Retinal pigment epithelial cell (primary cell): Measurements from ENCODE around the gene HDAC6.

Source experiments
- DNase-seq: peaks from one replicate; pipeline ENCODE4 v3.0.0-alpha.2; 2010; ENCODE audit warnings: low read depth
- H3K4me3 ChIP-seq: 2 replicates; pipeline ENCODE4 v1.5.1; 2011; ENCODE audit warnings: mild to moderate bottlenecking, low read length, control low read depth, moderate library complexity
- TF ChIP-seq, protein P1 (sequence below): conservative IDR thresholded peaks from 2 replicates; pipeline ENCODE4 v1.5.1; 2011; ENCODE audit warnings: low read depth, low read length, control low read depth, inconsistent platforms

The HDAC6 gene

GRCh38 chrX:48794911-48795515 lies 6.9 kb upstream of the HDAC6 start:
- DNase-seq, result peak; percentile 48
- H3K4me3 ChIP-seq, result no peak overlapping the region
- TF ChIP-seq, protein P1, sequence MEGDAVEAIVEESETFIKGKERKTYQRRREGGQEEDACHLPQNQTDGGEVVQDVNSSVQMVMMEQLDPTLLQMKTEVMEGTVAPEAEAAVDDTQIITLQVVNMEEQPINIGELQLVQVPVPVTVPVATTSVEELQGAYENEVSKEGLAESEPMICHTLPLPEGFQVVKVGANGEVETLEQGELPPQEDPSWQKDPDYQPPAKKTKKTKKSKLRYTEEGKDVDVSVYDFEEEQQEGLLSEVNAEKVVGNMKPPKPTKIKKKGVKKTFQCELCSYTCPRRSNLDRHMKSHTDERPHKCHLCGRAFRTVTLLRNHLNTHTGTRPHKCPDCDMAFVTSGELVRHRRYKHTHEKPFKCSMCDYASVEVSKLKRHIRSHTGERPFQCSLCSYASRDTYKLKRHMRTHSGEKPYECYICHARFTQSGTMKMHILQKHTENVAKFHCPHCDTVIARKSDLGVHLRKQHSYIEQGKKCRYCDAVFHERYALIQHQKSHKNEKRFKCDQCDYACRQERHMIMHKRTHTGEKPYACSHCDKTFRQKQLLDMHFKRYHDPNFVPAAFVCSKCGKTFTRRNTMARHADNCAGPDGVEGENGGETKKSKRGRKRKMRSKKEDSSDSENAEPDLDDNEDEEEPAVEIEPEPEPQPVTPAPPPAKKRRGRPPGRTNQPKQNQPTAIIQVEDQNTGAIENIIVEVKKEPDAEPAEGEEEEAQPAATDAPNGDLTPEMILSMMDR, result no peak

GRCh38 chrX:48798318-48798717 lies 3.5 kb upstream of the HDAC6 start:
- TF ChIP-seq, protein P1, result no peak
- DNase-seq, result no peak
- H3K4me3 ChIP-seq, result no peak overlapping the region

DNA sequence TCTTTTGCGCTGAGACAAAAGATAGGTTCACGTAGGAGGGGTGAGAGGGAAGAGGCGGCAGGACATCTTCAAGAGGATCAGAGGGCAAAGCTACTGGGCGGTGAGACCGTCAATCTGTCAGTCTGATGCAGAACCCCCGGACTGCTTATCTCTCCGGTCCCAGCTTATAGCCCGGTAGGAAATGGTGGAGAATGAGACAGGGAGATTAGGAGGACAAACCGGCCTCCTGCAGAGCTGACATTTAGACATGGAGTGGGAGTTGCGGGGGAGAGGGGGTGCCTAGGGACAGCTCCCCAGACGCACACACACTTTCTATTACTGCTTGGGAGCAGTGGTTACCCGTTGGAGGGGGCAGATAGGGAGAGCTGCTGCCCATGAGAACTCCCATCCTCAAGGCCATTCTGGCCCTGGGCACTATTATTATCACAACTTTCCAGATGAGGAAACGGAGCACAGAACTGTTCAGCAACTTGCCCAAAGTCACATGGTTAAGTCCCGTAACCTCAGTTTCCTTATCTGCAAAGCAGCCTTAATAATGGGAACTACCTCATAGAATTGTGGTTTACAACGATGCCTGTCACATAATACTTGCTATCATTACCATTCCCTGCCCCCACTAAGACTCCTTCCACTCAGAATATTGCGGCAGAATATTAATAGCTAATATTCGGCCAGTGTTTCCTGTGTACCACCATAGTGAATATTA lies 1.1 kb upstream of the HDAC6 start:
- TF ChIP-seq, protein P1, result no peak
- peak overlapping the region; percentile 58 for H3K4me3 ChIP-seq
- no peak for DNase-seq

GRCh38 chrX:48802089-48802904 lies 430 bp downstream of the HDAC6 start:
- H3K4me3 ChIP-seq, result peak overlapping the region; percentile 74
- TF ChIP-seq, protein P1, result no peak
- peak; percentile 55 for DNase-seq

DNA sequence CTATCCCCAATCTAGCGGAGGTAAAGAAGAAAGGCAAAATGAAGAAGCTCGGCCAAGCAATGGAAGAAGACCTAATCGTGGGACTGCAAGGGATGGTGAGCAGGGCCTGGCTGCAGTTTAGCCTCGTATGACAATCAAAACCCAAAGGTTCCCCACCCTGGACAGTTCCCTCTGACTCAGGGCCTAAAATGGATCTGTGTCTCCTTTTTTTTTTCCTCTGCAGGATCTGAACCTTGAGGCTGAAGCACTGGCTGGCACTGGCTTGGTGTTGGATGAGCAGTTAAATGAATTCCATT lies 986 bp downstream of the HDAC6 start:
- TF ChIP-seq, protein P1, result no peak
- no peak for DNase-seq
- H3K4me3 ChIP-seq, result peak overlapping the region; percentile 74

GRCh38 chrX:48806081-48806480 lies 4.2 kb downstream of the HDAC6 start:
- TF ChIP-seq, protein P1, result no peak
- no peak for DNase-seq
- H3K4me3 ChIP-seq, result no peak overlapping the region

- DNase-seq, result no peak
- H3K4me3 ChIP-seq, result no peak overlapping the region
- TF ChIP-seq, protein P1, result no peak
Observed at GRCh38 chrX:48813644-48814043, 11.8 kb downstream of the HDAC6 start.
